ENCODE data around the gene MTTP.

The MTTP gene

DNA sequence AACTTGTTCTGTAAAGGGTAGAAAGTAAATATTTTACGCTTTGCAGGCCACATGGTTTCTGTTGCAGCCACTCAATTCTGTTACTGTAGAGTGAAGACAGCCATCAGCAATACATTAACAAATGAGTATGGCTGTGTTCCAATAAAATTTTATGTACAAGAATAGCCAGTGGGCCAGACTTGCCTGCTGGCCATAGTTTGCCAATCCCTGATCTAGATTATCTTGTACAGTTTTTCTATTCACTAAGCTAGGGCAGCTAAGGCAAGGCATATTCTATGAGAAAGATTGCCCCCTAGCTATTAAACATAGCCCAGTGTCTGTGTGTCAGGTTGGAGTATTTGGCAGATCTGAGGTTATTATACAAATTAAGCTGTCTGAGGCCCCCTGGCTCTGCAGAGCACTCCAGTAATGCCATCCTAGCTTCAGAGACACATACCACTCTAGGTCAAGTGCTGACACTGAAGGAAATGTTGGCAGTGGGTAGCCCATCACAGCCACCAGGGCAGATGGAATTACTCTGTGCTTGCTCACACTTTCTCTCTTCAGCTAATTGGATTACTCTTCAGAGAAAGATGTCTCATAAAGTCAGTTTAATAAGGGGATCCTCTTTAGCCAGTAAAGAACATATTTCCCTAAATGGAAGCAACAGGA lies 40.7 kb downstream of the MTTP start:
- no peak overlapping the region for H3K27ac Mint-ChIP-seq
- no peak overlapping the region for H3K4me3 Mint-ChIP-seq
- H3K36me3 Mint-ChIP-seq = no peaks in the 10 kb centered on the region
- no peaks in the 10 kb centered on the region for H3K9me3 Mint-ChIP-seq (ENCODE audit: low read depth)
- H3K4me1 Mint-ChIP-seq (ENCODE audit: low read depth) = no peaks in the 10 kb centered on the region
- H3K27me3 Mint-ChIP-seq = peaks cover 13% of the 10 kb centered on the region

DNA sequence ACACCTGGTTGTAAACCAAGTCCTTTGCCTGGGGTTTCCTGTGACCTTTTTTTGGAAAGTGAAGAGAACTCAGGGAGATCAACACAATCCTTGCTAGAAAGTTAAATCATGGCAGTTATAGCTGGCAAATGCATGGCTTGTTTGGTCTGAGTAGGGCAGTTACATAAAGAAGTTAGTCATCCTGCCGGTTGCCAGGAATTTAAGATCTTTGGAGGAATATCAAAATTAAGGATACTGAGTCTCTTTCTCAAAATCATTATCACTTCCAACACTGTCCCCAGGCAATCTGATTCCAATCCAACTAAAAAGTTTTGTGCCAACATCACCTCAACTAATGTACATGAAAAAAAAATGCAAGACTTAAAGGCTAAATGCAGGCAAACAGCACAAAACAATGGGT lies 42.8 kb downstream of the MTTP start:
- H3K4me1 Mint-ChIP-seq (ENCODE audit: low read depth) = no peaks in the 10 kb centered on the region
- H3K27ac Mint-ChIP-seq = no peak overlapping the region
- no peak overlapping the region for H3K4me3 Mint-ChIP-seq
- H3K36me3 Mint-ChIP-seq = no peaks in the 10 kb centered on the region
- no peaks in the 10 kb centered on the region for H3K9me3 Mint-ChIP-seq (ENCODE audit: low read depth)
- H3K27me3 Mint-ChIP-seq = peaks cover 7% of the 10 kb centered on the region

DNA sequence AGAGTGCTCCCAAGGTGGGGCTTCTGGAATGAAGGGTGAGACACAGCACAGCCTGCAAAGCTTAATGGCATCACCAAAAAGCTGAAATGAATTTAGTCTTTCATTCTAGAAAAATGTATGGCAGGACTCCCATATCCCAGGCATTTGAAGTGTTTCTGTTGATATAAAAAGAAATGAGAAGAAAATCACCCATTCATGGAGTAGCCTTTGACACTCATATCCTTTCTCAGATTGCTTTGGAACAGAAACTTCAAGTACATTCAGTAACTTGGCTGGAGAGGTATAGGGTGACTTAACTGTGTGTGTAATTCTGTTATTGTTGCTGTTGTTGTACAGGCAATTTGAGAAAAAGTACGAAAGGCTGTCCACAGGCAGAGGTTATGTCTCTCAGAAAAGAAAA lies 47.7 kb downstream of the MTTP start:
- H3K4me1 Mint-ChIP-seq (ENCODE audit: low read depth) = no peaks in the 10 kb centered on the region
- H3K9me3 Mint-ChIP-seq (ENCODE audit: low read depth) = no peaks in the 10 kb centered on the region
- H3K27me3 Mint-ChIP-seq = peaks cover 7% of the 10 kb centered on the region
- no peak overlapping the region for H3K27ac Mint-ChIP-seq
- H3K36me3 Mint-ChIP-seq = no peaks in the 10 kb centered on the region
- no peak overlapping the region for H3K4me3 Mint-ChIP-seq

GRCh38 chr4:99624141-99624719 lies 49.6 kb downstream of the MTTP start:
- H3K9me3 Mint-ChIP-seq (ENCODE audit: low read depth) = no peaks in the 10 kb centered on the region
- peaks cover 4% of the 10 kb centered on the region for H3K27me3 Mint-ChIP-seq
- H3K36me3 Mint-ChIP-seq = no peaks in the 10 kb centered on the region
- no peak overlapping the region for H3K4me3 Mint-ChIP-seq
- H3K4me1 Mint-ChIP-seq (ENCODE audit: low read depth) = no peaks in the 10 kb centered on the region
- no peak overlapping the region for H3K27ac Mint-ChIP-seq

DNA sequence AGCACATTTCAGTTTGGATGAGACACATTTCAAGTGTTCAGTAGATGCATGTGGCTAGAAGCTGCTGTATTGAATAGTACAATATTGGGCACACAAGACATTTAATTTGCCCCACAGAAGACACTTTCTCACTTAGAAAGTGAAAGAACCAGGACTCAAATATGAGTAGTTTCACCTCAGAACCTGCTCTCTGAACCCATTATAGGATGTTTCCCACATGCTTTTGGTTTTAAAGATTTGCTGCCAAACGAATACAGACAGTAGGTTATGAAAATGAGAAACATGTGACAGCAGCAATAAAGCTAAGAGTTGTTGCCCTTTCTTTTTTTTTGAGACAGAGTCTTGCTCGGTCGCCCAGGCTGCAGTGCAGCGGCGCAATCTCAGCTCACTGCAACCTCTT lies 50.7 kb downstream of the MTTP start:
- peaks cover 9% of the 10 kb centered on the region for H3K4me1 Mint-ChIP-seq (ENCODE audit: low read depth)
- H3K27me3 Mint-ChIP-seq = peaks cover 3% of the 10 kb centered on the region
- H3K4me3 Mint-ChIP-seq = no peak overlapping the region
- H3K9me3 Mint-ChIP-seq (ENCODE audit: low read depth) = peaks cover 2% of the 10 kb centered on the region
- H3K27ac Mint-ChIP-seq = no peak overlapping the region
- no peaks in the 10 kb centered on the region for H3K36me3 Mint-ChIP-seq

DNA sequence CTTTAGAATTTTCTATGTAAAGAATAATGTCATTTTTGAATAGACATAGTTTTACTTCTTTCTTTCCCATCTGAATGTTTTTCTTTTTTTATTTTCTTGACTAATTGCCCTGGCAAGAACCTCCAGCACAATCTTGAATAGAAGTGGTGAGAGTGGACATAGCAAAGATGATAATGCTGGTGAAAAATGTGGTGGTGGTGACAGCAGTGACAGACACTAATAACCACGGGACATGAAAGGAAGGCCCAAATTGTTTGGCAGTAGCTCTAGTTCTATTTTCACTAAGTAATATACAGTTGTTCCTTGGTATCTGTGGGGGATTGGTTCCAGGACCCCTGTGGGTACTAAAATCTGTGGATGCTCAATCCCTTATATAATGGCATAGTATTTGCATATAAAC lies 53.4 kb downstream of the MTTP start:
- Mint-ChIP-seq H3K4me3 (no peak overlapping the region), H3K4me1 (ENCODE audit: low read depth) (peaks cover 9% of the 10 kb centered on the region), H3K36me3 (no peaks in the 10 kb centered on the region), H3K27ac (no peak overlapping the region), H3K27me3 (peaks cover 2% of the 10 kb centered on the region), H3K9me3 (ENCODE audit: low read depth) (peaks cover 3% of the 10 kb centered on the region)

- no peak overlapping the region for H3K27ac Mint-ChIP-seq
- peaks cover 9% of the 10 kb centered on the region for H3K4me1 Mint-ChIP-seq (ENCODE audit: low read depth)
- no peak overlapping the region for H3K4me3 Mint-ChIP-seq
- H3K36me3 Mint-ChIP-seq = no peaks in the 10 kb centered on the region
- peaks cover 5% of the 10 kb centered on the region for H3K27me3 Mint-ChIP-seq
- peaks cover 4% of the 10 kb centered on the region for H3K9me3 Mint-ChIP-seq (ENCODE audit: low read depth)
These were observed 55.4 kb downstream of the MTTP start for GRCh38 chr4:99629962-99630554.

GRCh38 chr4:99630857-99631360 lies 56.3 kb downstream of the MTTP start:
- Mint-ChIP-seq H3K4me1 (ENCODE audit: low read depth) (peaks cover 9% of the 10 kb centered on the region), H3K27me3 (peaks cover 10% of the 10 kb centered on the region), H3K36me3 (peaks cover 2% of the 10 kb centered on the region), H3K27ac (no peak overlapping the region), H3K9me3 (ENCODE audit: low read depth) (peaks cover 7% of the 10 kb centered on the region), H3K4me3 (no peak overlapping the region)

GRCh38 chr4:99633772-99634171 lies 59.1 kb downstream of the MTTP start:
- H3K4me1 Mint-ChIP-seq (ENCODE audit: low read depth) = peaks cover 9% of the 10 kb centered on the region
- no peak overlapping the region for H3K27ac Mint-ChIP-seq
- H3K27me3 Mint-ChIP-seq = peaks cover 10% of the 10 kb centered on the region
- peaks cover 7% of the 10 kb centered on the region for H3K9me3 Mint-ChIP-seq (ENCODE audit: low read depth)
- peaks cover 2% of the 10 kb centered on the region for H3K36me3 Mint-ChIP-seq
- no peak overlapping the region for H3K4me3 Mint-ChIP-seq

DNA sequence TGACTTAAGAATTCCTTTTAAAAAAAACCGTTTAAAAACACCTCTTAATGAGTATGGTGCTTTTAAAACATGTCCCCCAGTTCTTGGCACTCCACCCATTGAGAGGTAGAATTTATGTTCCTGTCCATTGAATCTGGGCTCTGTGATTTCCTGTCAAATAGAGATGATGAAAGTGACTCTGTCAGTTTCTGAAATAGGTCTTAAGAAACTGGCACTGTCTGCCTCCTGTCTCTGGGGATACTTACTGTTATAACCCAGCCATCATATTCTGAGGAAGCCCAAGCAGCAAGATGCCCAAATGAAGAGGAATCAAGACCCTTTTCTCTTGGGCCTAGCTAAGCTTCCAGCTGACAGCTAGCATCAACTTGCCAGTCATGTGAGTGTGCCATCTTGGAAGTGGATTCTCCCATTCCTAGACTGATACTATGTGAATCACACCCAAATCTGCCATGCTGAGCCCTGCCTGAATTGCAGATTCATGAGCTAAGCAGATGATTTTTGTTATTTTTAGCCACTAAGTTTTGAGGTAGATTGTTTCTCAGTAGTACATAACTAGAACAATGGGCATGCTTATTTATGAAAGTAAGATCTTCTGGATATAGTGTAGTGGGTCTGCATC lies 60.2 kb downstream of the MTTP start:
- Mint-ChIP-seq H3K27me3 (peaks cover 13% of the 10 kb centered on the region), H3K36me3 (peaks cover 2% of the 10 kb centered on the region), H3K27ac (no peak overlapping the region), H3K4me1 (ENCODE audit: low read depth) (peaks cover 5% of the 10 kb centered on the region), H3K9me3 (ENCODE audit: low read depth) (peaks cover 7% of the 10 kb centered on the region), H3K4me3 (no peak overlapping the region)

GRCh38 chr4:99635601-99636000 lies 61.0 kb downstream of the MTTP start:
- no peak overlapping the region for H3K27ac Mint-ChIP-seq
- peaks cover 2% of the 10 kb centered on the region for H3K36me3 Mint-ChIP-seq
- H3K4me1 Mint-ChIP-seq (ENCODE audit: low read depth) = no peaks in the 10 kb centered on the region
- H3K4me3 Mint-ChIP-seq = no peak overlapping the region
- peaks cover 4% of the 10 kb centered on the region for H3K9me3 Mint-ChIP-seq (ENCODE audit: low read depth)
- H3K27me3 Mint-ChIP-seq = peaks cover 13% of the 10 kb centered on the region

- Mint-ChIP-seq H3K27ac (no peak overlapping the region), H3K36me3 (peaks cover 2% of the 10 kb centered on the region), H3K4me3 (no peak overlapping the region), H3K4me1 (ENCODE audit: low read depth) (no peaks in the 10 kb centered on the region), H3K27me3 (peaks cover 14% of the 10 kb centered on the region), H3K9me3 (ENCODE audit: low read depth) (peaks cover 4% of the 10 kb centered on the region)
These were observed 61.8 kb downstream of the MTTP start for GRCh38 chr4:99636422-99636821.

- no peak overlapping the region for H3K27ac Mint-ChIP-seq
- H3K4me1 Mint-ChIP-seq (ENCODE audit: low read depth) = no peaks in the 10 kb centered on the region
- peaks cover 2% of the 10 kb centered on the region for H3K36me3 Mint-ChIP-seq
- peaks cover 16% of the 10 kb centered on the region for H3K27me3 Mint-ChIP-seq
- H3K4me3 Mint-ChIP-seq = no peak overlapping the region
- H3K9me3 Mint-ChIP-seq (ENCODE audit: low read depth) = peaks cover 4% of the 10 kb centered on the region
These were observed 62.5 kb downstream of the MTTP start for GRCh38 chr4:99637174-99637573.

DNA sequence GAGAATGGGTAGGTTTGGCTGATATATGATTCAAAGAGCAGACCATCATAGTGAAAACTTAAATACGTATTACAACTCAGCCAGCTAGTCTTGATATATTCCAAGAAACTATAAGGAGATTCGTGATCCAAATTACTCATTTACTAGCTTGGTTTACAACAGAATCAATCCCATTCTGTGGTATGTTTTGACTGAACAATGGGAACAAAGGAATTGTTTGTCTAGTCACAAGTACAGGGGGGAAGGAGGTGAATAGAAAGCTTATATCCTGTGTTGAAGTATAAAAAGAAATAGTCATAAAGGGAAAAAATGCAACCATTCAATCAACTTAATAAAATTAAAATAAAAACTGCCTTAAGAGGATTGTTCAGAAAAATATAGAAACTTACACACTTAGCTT lies 66.1 kb downstream of the MTTP start:
- Mint-ChIP-seq H3K27ac (no peak overlapping the region), H3K9me3 (ENCODE audit: low read depth) (no peaks in the 10 kb centered on the region), H3K4me3 (no peak overlapping the region), H3K27me3 (peaks cover 9% of the 10 kb centered on the region), H3K36me3 (no peaks in the 10 kb centered on the region), H3K4me1 (ENCODE audit: low read depth) (no peaks in the 10 kb centered on the region)

GRCh38 chr4:99642725-99643489 lies 68.3 kb downstream of the MTTP start:
- Mint-ChIP-seq H3K4me1 (ENCODE audit: low read depth) (no peaks in the 10 kb centered on the region), H3K36me3 (no peaks in the 10 kb centered on the region), H3K27ac (no peak overlapping the region), H3K4me3 (no peak overlapping the region), H3K9me3 (ENCODE audit: low read depth) (no peaks in the 10 kb centered on the region), H3K27me3 (peaks cover 9% of the 10 kb centered on the region)
